Fibroblast of pulmonary artery (primary cell): ENCODE data around the gene SIGLEC5.
"Not testable (repeated sequence)": the region's sequence is repeated elsewhere in the genome, so short reads cannot be mapped to it uniquely, and the experiment has no call there.

Experiments used
- DNase-seq: peaks from one replicate; pipeline ENCODE4 v3.0.0-alpha.2; 2010; ENCODE audit warnings: low read depth
- H3K4me3 ChIP-seq: replicated peaks from 2 replicates; pipeline ENCODE4 v1.5.1; 2011; ENCODE audit warnings: low read depth, mild to moderate bottlenecking, control low read depth, low read length, moderate library complexity
- TF ChIP-seq, protein P1 (sequence below): IDR thresholded peaks from 2 replicates; pipeline ENCODE4 v1.5.1; 2011; ENCODE audit warnings: mild to moderate bottlenecking, control low read depth, low read length, inconsistent platforms; ENCODE audit errors: missing control alignments

SIGLEC5 gene

DNA sequence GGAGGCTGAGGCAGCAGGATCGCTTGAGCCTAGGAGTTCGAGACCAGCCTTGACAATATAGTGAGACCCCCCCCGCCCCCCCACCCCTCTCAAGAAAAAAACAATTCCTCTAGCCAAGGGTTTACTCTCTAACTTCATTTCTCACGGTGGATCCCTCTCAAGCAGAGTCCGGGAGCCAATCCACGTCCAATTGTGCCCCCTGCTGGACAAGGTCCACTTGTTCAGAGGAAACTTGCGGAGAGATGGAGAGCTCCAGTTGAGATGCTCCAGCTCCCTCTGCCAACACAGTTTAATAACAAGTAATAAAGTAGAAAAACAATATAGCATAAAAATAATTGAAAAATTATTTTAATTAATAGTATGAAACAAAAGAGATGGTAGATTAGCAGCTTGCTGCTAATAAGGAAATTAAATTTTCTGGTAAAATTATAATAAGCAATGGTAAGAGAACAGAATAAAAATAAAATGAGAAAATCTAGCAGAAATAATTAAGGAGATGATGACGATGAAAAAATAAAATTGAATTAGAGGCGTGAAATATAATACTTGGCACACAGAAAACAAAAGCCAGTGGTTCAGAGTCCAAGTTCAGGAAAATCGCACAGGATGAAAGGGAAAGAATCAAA is 30.9 kb upstream of the SIGLEC5 start:
- DNase-seq, result peak; percentile 88
- TF ChIP-seq, protein P1, sequence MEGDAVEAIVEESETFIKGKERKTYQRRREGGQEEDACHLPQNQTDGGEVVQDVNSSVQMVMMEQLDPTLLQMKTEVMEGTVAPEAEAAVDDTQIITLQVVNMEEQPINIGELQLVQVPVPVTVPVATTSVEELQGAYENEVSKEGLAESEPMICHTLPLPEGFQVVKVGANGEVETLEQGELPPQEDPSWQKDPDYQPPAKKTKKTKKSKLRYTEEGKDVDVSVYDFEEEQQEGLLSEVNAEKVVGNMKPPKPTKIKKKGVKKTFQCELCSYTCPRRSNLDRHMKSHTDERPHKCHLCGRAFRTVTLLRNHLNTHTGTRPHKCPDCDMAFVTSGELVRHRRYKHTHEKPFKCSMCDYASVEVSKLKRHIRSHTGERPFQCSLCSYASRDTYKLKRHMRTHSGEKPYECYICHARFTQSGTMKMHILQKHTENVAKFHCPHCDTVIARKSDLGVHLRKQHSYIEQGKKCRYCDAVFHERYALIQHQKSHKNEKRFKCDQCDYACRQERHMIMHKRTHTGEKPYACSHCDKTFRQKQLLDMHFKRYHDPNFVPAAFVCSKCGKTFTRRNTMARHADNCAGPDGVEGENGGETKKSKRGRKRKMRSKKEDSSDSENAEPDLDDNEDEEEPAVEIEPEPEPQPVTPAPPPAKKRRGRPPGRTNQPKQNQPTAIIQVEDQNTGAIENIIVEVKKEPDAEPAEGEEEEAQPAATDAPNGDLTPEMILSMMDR, result peak; percentile 76
- no peak overlapping the region for H3K4me3 ChIP-seq

DNA sequence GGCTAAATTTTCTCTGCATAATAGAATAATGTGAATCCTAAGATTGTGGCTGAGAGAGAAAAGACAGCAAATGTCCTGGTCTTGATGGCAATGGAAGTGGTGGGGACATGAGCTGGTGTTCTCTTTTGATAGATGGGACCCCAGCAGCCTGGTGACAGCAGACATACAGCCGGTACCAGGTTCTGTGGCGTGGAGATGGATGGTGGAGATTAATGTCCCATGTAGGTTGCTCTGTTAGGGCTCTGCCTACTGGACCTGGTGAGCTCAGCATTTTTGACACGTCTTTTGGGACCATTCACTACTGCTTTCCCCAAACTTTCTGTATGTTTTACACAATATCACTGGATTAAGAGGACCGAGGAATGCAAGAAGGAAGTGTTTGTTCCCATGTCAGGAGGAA is 24.6 kb upstream of the SIGLEC5 start:
- TF ChIP-seq, protein P1, result no peak
- DNase-seq, result no peak
- no peak overlapping the region for H3K4me3 ChIP-seq

DNA sequence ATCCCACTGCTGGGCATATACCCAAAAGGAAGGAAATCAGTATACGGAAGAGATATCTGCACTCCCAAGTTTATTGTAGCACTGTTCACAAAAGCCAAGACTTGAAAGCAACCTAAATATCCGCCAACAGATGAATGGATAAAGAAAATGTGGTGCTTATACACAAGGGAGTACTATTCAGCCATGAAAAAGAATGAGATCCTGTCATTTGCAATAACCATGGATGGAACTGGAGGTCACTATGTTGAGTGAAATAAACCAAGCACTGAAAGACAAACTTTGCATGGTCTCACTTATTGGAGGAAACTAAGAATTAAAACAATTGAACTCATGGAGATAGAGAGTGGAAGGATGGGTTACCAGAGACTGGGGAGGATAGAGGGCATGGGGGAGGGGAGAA is 23.0 kb upstream of the SIGLEC5 start:
- no peak overlapping the region for H3K4me3 ChIP-seq
- TF ChIP-seq, protein P1, result no peak
- no peak for DNase-seq

DNA sequence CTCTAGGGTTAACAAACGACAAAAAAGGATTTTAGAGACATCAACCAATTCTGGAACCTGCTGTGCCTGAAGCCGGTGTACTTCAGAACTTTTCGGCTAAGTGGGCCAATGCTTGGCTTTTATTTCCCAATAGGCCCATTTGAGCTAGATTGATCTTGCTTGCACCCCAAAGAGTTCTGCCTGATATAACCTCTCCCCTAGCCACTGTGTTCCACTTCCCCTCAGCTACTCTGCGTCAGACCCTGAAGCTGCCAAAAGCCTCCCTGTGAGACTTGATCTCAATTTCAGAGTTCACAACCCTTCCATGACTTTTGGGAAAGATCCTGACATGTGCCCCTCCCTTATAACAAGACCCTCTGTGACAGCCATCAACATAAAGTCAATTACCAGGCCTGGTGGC is 22.1 kb upstream of the SIGLEC5 start:
- TF ChIP-seq, protein P1, result no peak
- H3K4me3 ChIP-seq, result no peak overlapping the region
- no peak for DNase-seq

DNA sequence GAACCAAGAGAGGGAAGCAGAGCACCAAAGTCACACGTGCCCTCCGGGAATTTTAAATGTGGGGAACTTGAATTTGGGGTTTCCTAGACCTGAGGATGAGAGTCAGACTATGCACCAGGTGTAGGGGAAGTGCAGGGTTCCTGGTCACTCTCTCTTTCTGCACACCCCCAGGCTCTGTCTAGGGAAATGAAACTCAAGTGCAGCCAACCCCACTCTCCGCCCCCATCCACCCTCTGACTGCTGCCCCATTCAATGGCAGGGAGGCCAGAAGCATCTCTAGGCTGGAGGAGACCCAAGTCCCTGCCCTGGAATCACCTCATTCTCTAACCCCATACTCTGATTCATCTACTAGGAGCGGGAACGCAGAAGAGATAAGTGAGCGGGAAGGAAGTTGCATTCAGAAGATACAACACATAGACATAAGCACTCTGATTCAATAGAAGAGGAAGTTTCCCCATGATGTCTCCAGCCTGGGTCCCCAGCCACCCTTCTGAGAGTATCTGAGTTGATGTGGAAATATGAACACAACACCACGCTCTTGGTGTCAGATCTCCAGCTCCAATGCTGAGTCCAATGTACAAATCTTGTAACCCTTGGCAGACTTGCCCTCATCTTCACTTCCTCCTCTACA is 21.1 kb upstream of the SIGLEC5 start:
- no peak overlapping the region for H3K4me3 ChIP-seq
- TF ChIP-seq, protein P1, result no peak
- no peak for DNase-seq

DNA sequence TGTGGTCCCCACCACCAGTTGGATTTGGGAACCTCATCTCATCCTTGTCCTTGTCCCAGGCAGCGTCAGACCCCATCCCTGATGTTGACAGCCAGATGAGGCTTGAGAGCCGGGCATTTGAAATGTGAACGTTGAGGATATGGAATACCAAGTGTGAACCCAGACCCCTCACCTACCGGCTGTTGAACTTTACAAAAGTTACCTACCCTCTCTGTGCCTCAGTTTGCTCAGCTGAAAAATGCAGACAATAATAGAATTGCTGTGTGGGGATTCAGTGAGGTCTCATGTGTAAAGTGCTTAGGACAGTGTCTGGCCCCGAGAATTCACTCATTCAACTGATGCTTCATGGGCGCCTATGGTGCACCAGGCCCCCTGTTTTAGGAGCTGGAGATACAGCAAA is 17.1 kb upstream of the SIGLEC5 start:
- no peak for DNase-seq
- H3K4me3 ChIP-seq, result no peak overlapping the region
- TF ChIP-seq, protein P1, result no peak

DNA sequence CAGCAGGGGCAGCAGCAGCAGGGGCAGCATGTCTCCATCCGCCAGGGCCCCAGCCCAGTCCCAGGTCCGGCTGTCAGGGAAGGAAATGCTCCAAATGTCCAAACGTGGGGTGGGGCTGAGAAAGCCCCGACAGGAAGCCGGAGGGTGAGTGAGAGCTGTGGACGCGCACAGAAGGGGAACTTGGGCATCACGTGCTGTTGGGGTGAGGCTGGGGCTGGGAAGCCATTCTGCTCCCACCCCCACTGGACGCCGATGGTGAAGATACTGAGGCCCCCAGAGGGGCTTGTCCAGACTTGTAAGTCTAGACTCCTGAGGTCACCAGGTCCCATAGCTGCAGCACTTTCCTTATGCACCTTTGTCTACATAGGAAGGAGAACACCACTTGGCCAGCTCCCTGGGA is 16.5 kb upstream of the SIGLEC5 start, which contains the start of gene SIGLEC14:
Gene SIGLEC14 (minus strand): TSS at position 96 of the 400 bp plus-strand sequence. CDS start 66 bp downstream, at position 30.
- DNase-seq, result not testable (repeated sequence)

More for the DNA sequence above, 16.5 kb upstream of the SIGLEC5 start, which contains the start of gene SIGLEC14:
- not testable (repeated sequence) for H3K4me3 ChIP-seq
